Measurements from ENCODE around the gene ZNF618. TPM values are rescaled to one million over a fixed set of nuclear protein-coding genes. Genes with fewer than 3 reads are reported as not detected.

The ZNF618 gene
- total RNA-seq, 2 donors from 2014 or later, result 1.4 to 3.0 TPM

GRCh38 chr9:113851359-113851758, 24.8 kb upstream of the ZNF618 start:
- peaks cover 0 to 20% of the 10 kb centered on the region in 2 donors for H3K9me3 ChIP-seq
- DNase-seq (ENCODE audit: low spot score), result no peak
- H3K27me3 ChIP-seq, result no peaks in the 10 kb centered on the region
- H3K36me3 ChIP-seq, result no peaks in the 10 kb centered on the region
- H3K27ac ChIP-seq, result no peak overlapping the region
- H3K4me3 ChIP-seq, result no peak overlapping the region
- H3K4me1 ChIP-seq, result no peaks in the 10 kb centered on the region
- no peak for TF ChIP-seq CTCF (IDR thresholded peaks at IDR 0.05)

- no peak overlapping the region for H3K27ac ChIP-seq
- H3K4me1 ChIP-seq, result no peaks in the 10 kb centered on the region
- H3K36me3 ChIP-seq, result no peaks in the 10 kb centered on the region
- DNase-seq (ENCODE audit: low spot score), result no peak
- no peak overlapping the region for H3K4me3 ChIP-seq
- H3K9me3 ChIP-seq, result peaks cover 0 to 16% of the 10 kb centered on the region in 2 donors
- TF ChIP-seq CTCF (IDR thresholded peaks at IDR 0.05), result no peak
- no peaks in the 10 kb centered on the region for H3K27me3 ChIP-seq
Observed at GRCh38 chr9:113851873-113852272, 24.2 kb upstream of the ZNF618 start.

- Histone ChIP-seq H3K9me3 (peaks cover 0 to 16% of the 10 kb centered on the region in 2 donors), H3K27ac (no peak overlapping the region), H3K4me1 (no peaks in the 10 kb centered on the region), H3K27me3 (no peaks in the 10 kb centered on the region), H3K4me3 (no peak overlapping the region), H3K36me3 (no peaks in the 10 kb centered on the region)
- peak in 1 of 2 donors; percentile 43 for TF ChIP-seq CTCF (IDR thresholded peaks at IDR 0.05)
- DNase-seq (ENCODE audit: low spot score), result no peak
Observed at GRCh38 chr9:113853333-113853732, 22.8 kb upstream of the ZNF618 start.

- no peak overlapping the region for H3K4me3 ChIP-seq
- H3K27ac ChIP-seq, result no peak overlapping the region
- peaks cover 0 to 16% of the 10 kb centered on the region in 2 donors for H3K9me3 ChIP-seq
- H3K27me3 ChIP-seq, result no peaks in the 10 kb centered on the region
- DNase-seq (ENCODE audit: low spot score), result no peak
- H3K36me3 ChIP-seq, result no peaks in the 10 kb centered on the region
- TF ChIP-seq CTCF (IDR thresholded peaks at IDR 0.05), result no peak
- no peaks in the 10 kb centered on the region for H3K4me1 ChIP-seq
Observed at GRCh38 chr9:113854310-113854709, 21.8 kb upstream of the ZNF618 start.

GRCh38 chr9:113857875-113858274, 18.2 kb upstream of the ZNF618 start:
- DNase-seq (ENCODE audit: low spot score), result no peak
- H3K4me3 ChIP-seq, result no peak overlapping the region
- no peak overlapping the region for H3K27ac ChIP-seq
- H3K27me3 ChIP-seq, result no peaks in the 10 kb centered on the region
- H3K36me3 ChIP-seq, result no peaks in the 10 kb centered on the region
- H3K4me1 ChIP-seq, result no peaks in the 10 kb centered on the region
- H3K9me3 ChIP-seq, result no peaks in the 10 kb centered on the region
- TF ChIP-seq CTCF (IDR thresholded peaks at IDR 0.05), result no peak

- H3K9me3 ChIP-seq, result no peaks in the 10 kb centered on the region
- no peaks in the 10 kb centered on the region for H3K36me3 ChIP-seq
- no peaks in the 10 kb centered on the region for H3K27me3 ChIP-seq
- no peak overlapping the region for H3K27ac ChIP-seq
- H3K4me1 ChIP-seq, result no peaks in the 10 kb centered on the region
- no peak for DNase-seq (ENCODE audit: low spot score)
- no peak for TF ChIP-seq CTCF (IDR thresholded peaks at IDR 0.05)
- no peak overlapping the region for H3K4me3 ChIP-seq
Observed at GRCh38 chr9:113858282-113858681, 17.8 kb upstream of the ZNF618 start.
